Thoracic aorta (tissue), 2 donors: Measurements from ENCODE around the gene KCNE1. TPM values are rescaled to one million over a fixed set of nuclear protein-coding genes. Genes with fewer than 3 reads are reported as not detected.
A peak's percentile ranks its signal among the peaks of the same experiment; 100 is the strongest.

Experiments used
- ATAC-seq: fragments of 150-250 bp; one replicate; pipeline ENCODE4 v1.8.0; 2017; ENCODE audit warnings: low read depth; ENCODE audit not compliant: insufficient number of reproducible peaks, low FRiP score
- DNase-seq: peaks from one replicate; pipeline ENCODE4 v3.0.0-alpha.2; 2020; ENCODE audit warnings: low spot score
- H3K27ac ChIP-seq, 2 donors: fragments of 200-600 bp; sonication (generic); 1 replicate in 1 of 2; 2 replicates in 1 of 2; pipeline ENCODE4 v1.5.1; 2016; ENCODE audit warnings: mild to moderate bottlenecking in 2 of 2, moderate library complexity in 2 of 2
- H3K27me3 ChIP-seq: fragments of 200-600 bp; sonication (generic); replicated peaks from 2 replicates; pipeline ENCODE4 v1.6.0; 2016; ENCODE audit warnings: mild to moderate bottlenecking; ENCODE audit not compliant: insufficient read depth
- H3K36me3 ChIP-seq: fragments of 200-600 bp; sonication (generic); one replicate; pipeline ENCODE4 v1.5.1; 2016
- H3K4me1 ChIP-seq, 2 donors: fragments of 200-600 bp; sonication (generic); 1 replicate in 1 of 2; 2 replicates in 1 of 2; pipeline versions ENCODE4 v1.5.1 to v1.6.0; 2016; ENCODE audit warnings: low read depth in 2 of 2, mild to moderate bottlenecking in 1 of 2; ENCODE audit not compliant: control insufficient read depth in 1 of 2
- H3K4me3 ChIP-seq: fragments of 200-600 bp; sonication (generic); 2 replicates; pipeline ENCODE4 v1.5.1; 2016; ENCODE audit warnings: mild to moderate bottlenecking
- H3K9me3 ChIP-seq: fragments of 200-600 bp; sonication (generic); 2 replicates; pipeline ENCODE4 v1.5.1; 2016
- total RNA-seq, 2 donors: library from RNA; depleted of rRNA; stranded (reverse); fragments of >200 nt; gene quantifications; one replicate each; pipeline versions ENCODE4 v1.1.0 to v1.2.3, GENCODE V29; 2016
- TF ChIP-seq, protein P1 (sequence below): fragments of 200-600 bp; sonication (generic); IDR thresholded peaks from one replicate; pipeline ENCODE4 v1.5.1; 2019; ENCODE audit warnings: antibody characterized with exemption

KCNE1 gene
- total RNA-seq, 2 donors from 2014 or later = 10.8 TPM

DNA sequence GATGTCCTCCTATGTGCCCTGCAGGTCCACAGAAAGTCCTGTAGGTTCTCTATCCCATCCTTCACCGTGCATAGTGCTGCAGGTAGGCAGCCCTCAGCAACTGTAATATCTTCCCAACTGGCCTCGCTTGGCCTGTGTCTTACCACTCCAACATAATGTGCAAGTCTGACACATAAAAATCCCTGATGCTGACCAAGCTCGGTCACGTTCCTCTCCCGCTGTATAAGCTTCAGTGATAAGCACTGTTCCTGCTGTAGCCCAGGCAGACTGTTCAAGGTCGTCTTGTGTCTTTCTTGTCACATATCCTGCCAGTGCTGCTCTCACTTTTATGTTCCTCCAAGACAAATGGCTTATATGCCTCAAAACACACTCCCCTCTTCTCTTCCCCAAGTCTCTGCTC is 19.4 kb upstream of the KCNE1 start:
- no peak overlapping the region for H3K27ac ChIP-seq
- ATAC-seq (no peak), DNase-seq (no peak)
- peaks cover 18 to 24% of the 10 kb centered on the region in 2 donors for H3K4me1 ChIP-seq
- no peak overlapping the region for H3K4me3 ChIP-seq
- H3K27me3 ChIP-seq = no peaks in the 10 kb centered on the region
- H3K36me3 ChIP-seq = no peaks in the 10 kb centered on the region
- no peaks in the 10 kb centered on the region for H3K9me3 ChIP-seq
- TF ChIP-seq, protein P1, sequence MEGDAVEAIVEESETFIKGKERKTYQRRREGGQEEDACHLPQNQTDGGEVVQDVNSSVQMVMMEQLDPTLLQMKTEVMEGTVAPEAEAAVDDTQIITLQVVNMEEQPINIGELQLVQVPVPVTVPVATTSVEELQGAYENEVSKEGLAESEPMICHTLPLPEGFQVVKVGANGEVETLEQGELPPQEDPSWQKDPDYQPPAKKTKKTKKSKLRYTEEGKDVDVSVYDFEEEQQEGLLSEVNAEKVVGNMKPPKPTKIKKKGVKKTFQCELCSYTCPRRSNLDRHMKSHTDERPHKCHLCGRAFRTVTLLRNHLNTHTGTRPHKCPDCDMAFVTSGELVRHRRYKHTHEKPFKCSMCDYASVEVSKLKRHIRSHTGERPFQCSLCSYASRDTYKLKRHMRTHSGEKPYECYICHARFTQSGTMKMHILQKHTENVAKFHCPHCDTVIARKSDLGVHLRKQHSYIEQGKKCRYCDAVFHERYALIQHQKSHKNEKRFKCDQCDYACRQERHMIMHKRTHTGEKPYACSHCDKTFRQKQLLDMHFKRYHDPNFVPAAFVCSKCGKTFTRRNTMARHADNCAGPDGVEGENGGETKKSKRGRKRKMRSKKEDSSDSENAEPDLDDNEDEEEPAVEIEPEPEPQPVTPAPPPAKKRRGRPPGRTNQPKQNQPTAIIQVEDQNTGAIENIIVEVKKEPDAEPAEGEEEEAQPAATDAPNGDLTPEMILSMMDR = no peak

DNA sequence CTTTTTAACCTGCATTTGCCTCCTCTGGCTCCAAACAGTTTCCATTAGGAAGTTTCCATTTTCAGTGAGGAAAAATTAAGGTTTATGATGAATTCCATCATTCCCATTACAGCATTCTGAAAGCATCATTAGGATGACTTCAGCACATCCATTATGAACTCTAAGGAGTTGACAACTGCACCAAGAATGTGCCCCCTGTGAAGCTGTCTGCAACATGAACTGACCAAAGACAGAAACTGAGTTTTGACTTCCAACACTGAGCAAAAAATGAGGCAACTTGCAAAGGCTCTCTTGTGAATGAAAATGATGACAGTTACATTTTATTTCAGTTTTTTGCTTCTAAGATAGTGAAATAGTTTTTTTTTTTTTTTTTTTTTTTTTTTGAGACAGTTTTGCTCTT is 18.3 kb upstream of the KCNE1 start:
- H3K36me3 ChIP-seq = no peaks in the 10 kb centered on the region
- ATAC-seq (no peak), DNase-seq (no peak)
- no peaks in the 10 kb centered on the region for H3K9me3 ChIP-seq
- TF ChIP-seq, protein P1 = no peak
- H3K27ac ChIP-seq = no peak overlapping the region
- H3K4me1 ChIP-seq = peaks cover 13 to 29% of the 10 kb centered on the region in 2 donors
- H3K4me3 ChIP-seq = no peak overlapping the region
- H3K27me3 ChIP-seq = no peaks in the 10 kb centered on the region

DNA sequence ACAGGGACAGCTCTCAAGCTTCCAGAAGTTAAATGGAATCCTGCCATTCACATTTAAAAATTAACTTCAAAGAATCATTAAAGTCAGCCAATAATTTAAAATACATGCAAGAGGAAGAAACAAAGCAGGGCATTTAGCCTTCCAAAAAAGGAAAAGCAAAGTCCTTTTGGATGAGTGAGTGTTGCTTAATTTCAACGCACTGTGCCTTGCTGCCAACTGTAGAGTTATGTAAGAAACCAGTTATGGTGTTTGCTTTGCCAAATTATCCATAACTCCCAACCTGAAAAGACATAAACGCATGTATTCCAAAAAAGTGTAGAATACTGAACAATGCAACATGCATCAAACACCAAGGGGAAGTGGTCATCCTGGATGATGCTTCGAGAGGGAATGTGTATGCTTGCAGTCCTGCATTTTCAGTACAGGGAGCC is 16.1 kb upstream of the KCNE1 start:
- H3K9me3 ChIP-seq = no peaks in the 10 kb centered on the region
- peak overlapping the region; percentile 92 to 96 for H3K27ac ChIP-seq
- TF ChIP-seq, protein P1 = no peak
- peaks cover 16 to 43% of the 10 kb centered on the region in 2 donors for H3K4me1 ChIP-seq
- no peaks in the 10 kb centered on the region for H3K36me3 ChIP-seq
- H3K27me3 ChIP-seq = no peaks in the 10 kb centered on the region
- no peak overlapping the region for H3K4me3 ChIP-seq
- DNase-seq = no peak
- ATAC-seq = no peak

DNA sequence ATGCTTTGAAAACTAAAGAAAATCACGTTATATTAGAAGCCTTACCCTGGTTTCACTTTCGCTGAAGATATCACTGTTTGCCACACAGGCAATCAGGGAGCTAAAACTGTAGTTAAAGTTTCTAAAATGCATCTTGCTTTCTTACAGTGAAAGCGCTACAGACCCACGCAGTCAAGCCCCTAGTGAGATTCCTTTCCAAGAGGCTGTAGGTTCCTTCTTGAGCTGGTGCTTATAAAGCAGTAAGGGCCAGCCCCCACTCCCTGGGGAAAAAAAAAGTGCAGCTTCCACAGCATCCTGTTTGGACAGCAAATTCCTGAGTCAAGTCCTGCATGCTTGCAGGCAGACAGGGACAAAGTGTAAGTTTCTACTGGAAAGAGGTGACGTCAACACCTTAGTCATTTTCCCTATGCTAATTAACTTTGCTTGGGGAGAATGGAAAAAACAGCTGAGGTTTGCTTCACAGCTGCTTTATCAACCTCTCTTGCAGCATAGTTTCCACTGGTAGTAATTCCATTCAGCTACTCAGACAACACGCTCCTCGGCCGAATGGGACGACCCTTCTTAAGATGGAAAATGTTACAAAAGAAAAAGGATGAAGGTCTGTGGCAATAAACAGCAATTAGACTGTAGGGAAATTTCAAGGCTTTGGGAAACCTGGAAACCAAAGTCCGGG is 14.7 kb upstream of the KCNE1 start:
- Histone ChIP-seq H3K4me1 (peaks cover 19 to 57% of the 10 kb centered on the region in 2 donors), H3K9me3 (no peaks in the 10 kb centered on the region), H3K36me3 (peaks cover 3% of the 10 kb centered on the region), H3K27me3 (no peaks in the 10 kb centered on the region), H3K4me3 (peak overlapping the region; percentile 70), H3K27ac (peak overlapping the region; percentile 92 to 96)
- TF ChIP-seq, protein P1 = no peak
- ATAC-seq = peak; percentile 93
- peak; percentile 50 for DNase-seq

DNA sequence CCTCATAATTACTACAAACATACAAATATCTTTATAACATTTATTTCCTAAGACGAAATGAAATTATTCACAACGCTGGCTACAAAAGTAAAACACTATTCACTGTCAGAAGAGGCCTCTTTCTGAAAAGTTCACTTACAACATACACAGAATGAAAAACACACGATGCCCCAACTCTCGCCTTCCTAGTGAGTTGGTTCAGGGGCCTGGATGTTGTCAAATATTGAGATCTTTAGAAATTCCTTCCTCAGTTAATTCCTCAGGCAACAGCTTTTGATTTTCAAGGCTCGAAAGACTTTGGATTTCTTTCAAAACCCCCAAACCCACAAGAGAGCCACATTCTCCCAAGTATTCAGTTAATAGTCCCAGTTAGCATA is 14.2 kb upstream of the KCNE1 start:
- no peak for ATAC-seq
- H3K27ac ChIP-seq = peak overlapping the region; percentile 92 to 96
- peaks cover 6% of the 10 kb centered on the region for H3K36me3 ChIP-seq
- TF ChIP-seq, protein P1 = no peak
- no peaks in the 10 kb centered on the region for H3K27me3 ChIP-seq
- no peaks in the 10 kb centered on the region for H3K9me3 ChIP-seq
- H3K4me3 ChIP-seq = peak overlapping the region; percentile 70
- no peak for DNase-seq
- H3K4me1 ChIP-seq = peaks cover 19 to 62% of the 10 kb centered on the region in 2 donors
